Neural cell (in vitro differentiated cells): ENCODE results near the gene ACIN1. TPM values are rescaled to one million over a fixed set of nuclear protein-coding genes. Genes with fewer than 3 reads are reported as not detected.

Experiments used
- H2AFZ ChIP-seq: fragments of 200-600, 300-800 bp; sonication (generic), shearing (Covaris generic); 2 replicates; pipeline ENCODE4 v1.6.0; 2014; ENCODE audit warnings: low read depth, mild to moderate bottlenecking, antibody characterized with exemption, low read length, moderate library complexity
- H3F3A ChIP-seq: fragments of 200-600 bp; shearing (Covaris generic); 2 replicates; pipeline ENCODE4 v1.6.1; 2016; ENCODE audit warnings: mild to moderate bottlenecking, moderate library complexity, mixed read lengths, antibody characterized with exemption, low read length; ENCODE audit not compliant: insufficient read depth, poor library complexity, severe bottlenecking
- H3K27ac ChIP-seq: fragments of 200-600, 300-800 bp; sonication (generic), shearing (Covaris generic); 2 replicates; pipeline ENCODE4 v1.5.1; 2014; ENCODE audit warnings: mild to moderate bottlenecking, low read length, moderate library complexity
- H3K27me3 ChIP-seq: fragments of 300-800, 200-600 bp; sonication (generic), shearing (Covaris generic); 2 replicates; pipeline ENCODE4 v1.6.0; 2014; ENCODE audit warnings: mild to moderate bottlenecking, low read depth, low read length, moderate library complexity; ENCODE audit not compliant: insufficient read depth
- H3K36me3 ChIP-seq: fragments of 300-800, 200-600 bp; sonication (generic), shearing (Covaris generic); 2 replicates; pipeline ENCODE4 v1.5.1; 2014; ENCODE audit warnings: mild to moderate bottlenecking, antibody characterized with exemption, low read length, moderate library complexity; ENCODE audit not compliant: insufficient read depth
- H3K4me2 ChIP-seq: fragments of 300-800, 200-600 bp; sonication (generic), shearing (Covaris generic); 2 replicates; pipeline ENCODE4 v1.6.0; 2014; ENCODE audit warnings: mild to moderate bottlenecking, low read length
- H3K4me3 ChIP-seq: fragments of 300-800, 200-600 bp; sonication (generic), shearing (Covaris generic); 2 replicates; pipeline ENCODE4 v1.5.1; 2014; ENCODE audit warnings: mild to moderate bottlenecking, low read length, moderate library complexity
- H3K79me2 ChIP-seq: fragments of 200-600 bp; shearing (Covaris generic); replicated peaks from 2 replicates; pipeline ENCODE4 v1.6.0; 2014; ENCODE audit warnings: mild to moderate bottlenecking, low read length, moderate library complexity; ENCODE audit not compliant: insufficient read depth
- H3K9ac ChIP-seq: fragments of 300-800, 200-600 bp; sonication (generic), shearing (Covaris generic); 2 replicates; pipeline ENCODE4 v1.6.1; 2016; ENCODE audit warnings: mild to moderate bottlenecking, low read length, mixed read lengths
- H3K9me2 ChIP-seq: fragments of 200-600 bp; shearing (Covaris generic); 2 replicates; pipeline ENCODE4 v1.6.1; 2016; ENCODE audit warnings: mild to moderate bottlenecking, low read length, mixed read lengths; ENCODE audit not compliant: insufficient read depth
- H3K9me3 ChIP-seq: fragments of 200-600, 300-800 bp; sonication (generic), shearing (Covaris generic); 2 replicates; pipeline ENCODE4 v1.6.1; 2016; ENCODE audit warnings: mild to moderate bottlenecking, mixed run types, low read length, moderate library complexity, mixed read lengths
- H4K20me1 ChIP-seq: fragments of 200-600 bp; shearing (Covaris generic); 2 replicates; pipeline ENCODE4 v1.6.1; 2016; ENCODE audit warnings: mild to moderate bottlenecking, mixed run types; ENCODE audit not compliant: insufficient read depth
- CTCF ChIP-seq: fragments of 450-650 bp; IDR thresholded peaks from 2 replicates; pipeline ENCODE4 v1.5.1; 2014; ENCODE audit warnings: antibody characterized with exemption, mild to moderate bottlenecking, moderate library complexity; ENCODE audit not compliant: poor library complexity, severe bottlenecking
- EP300 ChIP-seq: fragments of 450-650 bp; conservative IDR thresholded peaks from 2 replicates; pipeline ENCODE4 v1.6.1; 2014; ENCODE audit warnings: antibody characterized with exemption, mild to moderate bottlenecking, moderate library complexity; ENCODE audit not compliant: poor library complexity, severe bottlenecking
- EZH2 ChIP-seq: fragments of 200-600, 300-800 bp; shearing (Covaris generic), sonication (generic); IDR thresholded peaks from 2 replicates; pipeline ENCODE4 v1.6.1; 2014; ENCODE audit warnings: antibody characterized with exemption, low read length, borderline replicate concordance, mild to moderate bottlenecking; ENCODE audit not compliant: insufficient read depth, poor library complexity, severe bottlenecking
- MXI1 ChIP-seq: fragments of 450-650 bp; conservative IDR thresholded peaks from 2 replicates; pipeline ENCODE4 v1.6.1; 2014; ENCODE audit warnings: antibody characterized with exemption, mild to moderate bottlenecking; ENCODE audit not compliant: poor library complexity, severe bottlenecking
- POLR2AphosphoS5 ChIP-seq: IDR thresholded peaks from 2 replicates; pipeline ENCODE4 v1.6.1; 2012
- RAD21 ChIP-seq: fragments of 450-650 bp; conservative IDR thresholded peaks from 2 replicates; pipeline ENCODE4 v1.6.1; 2014; ENCODE audit warnings: antibody characterized with exemption, mild to moderate bottlenecking, moderate library complexity
- REST ChIP-seq: IDR thresholded peaks from 2 replicates; pipeline ENCODE4 v1.6.1; 2012; ENCODE audit warnings: borderline replicate concordance
- SMC3 ChIP-seq: fragments of 450-650 bp; conservative IDR thresholded peaks from 2 replicates; pipeline ENCODE4 v1.6.1; 2014; ENCODE audit warnings: antibody characterized with exemption, mild to moderate bottlenecking, moderate library complexity; ENCODE audit not compliant: poor library complexity
- TAF1 ChIP-seq: IDR thresholded peaks from 2 replicates; pipeline ENCODE4 v1.6.1; 2012; ENCODE audit warnings: low read depth
- polyA plus RNA-seq: library from polyadenylated mRNA; depleted of rRNA; stranded (reverse); fragments of >200 nt; gene quantifications from 2 replicates; pipeline ENCODE4 v1.2.3, GENCODE V29; 2014

Gene ACIN1
- polyA plus RNA-seq, 1 donor from 2014 or later = 143 TPM

DNA sequence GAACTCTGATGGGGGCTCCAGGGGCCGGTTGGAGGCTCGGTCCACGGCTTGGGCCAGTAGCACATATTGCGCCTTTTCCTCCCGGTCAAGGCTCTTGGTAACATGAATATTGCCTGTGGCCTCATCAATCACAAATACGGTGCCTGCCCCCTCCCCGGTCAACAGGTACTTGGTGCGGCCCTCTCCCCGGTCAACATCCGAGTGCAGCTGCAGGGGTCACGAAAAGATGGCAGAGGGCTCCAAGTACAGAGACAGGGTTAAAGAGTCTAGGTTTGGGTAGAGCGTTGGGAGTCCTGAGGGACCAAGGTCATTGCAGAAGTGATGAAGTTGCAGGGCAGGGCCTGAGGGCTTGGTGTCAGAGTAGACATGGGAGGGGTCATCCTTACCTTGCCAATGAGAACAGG lies 39.8 kb downstream of the ACIN1 start:
- Histone ChIP-seq H3K9ac (no peak overlapping the region), H3K4me3 (no peak overlapping the region), H3K9me2 (no peaks in the 10 kb centered on the region), H3K27ac (no peak overlapping the region), H3K36me3 (no peaks in the 10 kb centered on the region), H3K79me2 (peaks cover 6% of the 10 kb centered on the region), H3K27me3 (no peaks in the 10 kb centered on the region), H3K9me3 (no peaks in the 10 kb centered on the region), H3K4me2 (no peak overlapping the region), H2AFZ (no peak overlapping the region), H4K20me1 (no peaks in the 10 kb centered on the region), H3F3A (no peaks in the 10 kb centered on the region)
- TF ChIP-seq REST (no peak), EP300 (no peak), RAD21 (no peak), MXI1 (no peak), SMC3 (no peak), EZH2 (no peak), CTCF (no peak), TAF1 (no peak), POLR2AphosphoS5 (no peak)

GRCh38 chr14:23054000-23054811 lies 40.7 kb downstream of the ACIN1 start:
- Histone ChIP-seq H3K9me2 (no peaks in the 10 kb centered on the region), H3K4me3 (no peak overlapping the region), H3K27me3 (no peaks in the 10 kb centered on the region), H4K20me1 (no peaks in the 10 kb centered on the region), H3K9ac (no peak overlapping the region), H3K79me2 (peaks cover 6% of the 10 kb centered on the region), H3K27ac (no peak overlapping the region), H3F3A (no peaks in the 10 kb centered on the region), H3K36me3 (no peaks in the 10 kb centered on the region), H3K4me2 (no peak overlapping the region), H2AFZ (no peak overlapping the region), H3K9me3 (no peaks in the 10 kb centered on the region)
- TF ChIP-seq POLR2AphosphoS5 (no peak), EZH2 (no peak), MXI1 (no peak), TAF1 (no peak), SMC3 (peak; percentile 63), RAD21 (peak; percentile 54), EP300 (no peak), REST (no peak), CTCF (peak; percentile 52)
